Measurements from ENCODE around the gene RITA1.

RITA1 gene

GRCh38 chr12:113161415-113162016 lies 24.0 kb upstream of the RITA1 start:
- Histone ChIP-seq H2BK12ac (ENCODE audit: low read length) (no peak overlapping the region), H2AFZ (ENCODE audit: insufficient read depth, low read length, poor library complexity) (no peak overlapping the region), H3K4ac (ENCODE audit: low read depth, low read length) (no peak overlapping the region), H4K8ac (ENCODE audit: low read depth, low read length) (no peak overlapping the region), H3K9ac (ENCODE audit: low read length) (no peak overlapping the region), H2BK120ac (ENCODE audit: insufficient read depth, low read length, poor library complexity) (no peak overlapping the region), H3K9me3 (ENCODE audit: insufficient read depth, low read depth, low read length) (no peaks in the 10 kb centered on the region), H3K4me2 (ENCODE audit: low read length) (no peak overlapping the region), H3K4me1 (ENCODE audit: control insufficient read depth in 1 of 2, insufficient read depth in 2 of 2, low read length in 2 of 2) (no peaks in the 10 kb centered on the region), H3K14ac (ENCODE audit: low read length) (no peak overlapping the region), H3K27ac (ENCODE audit: low read depth, low read length) (no peak overlapping the region), H3K27me3 (ENCODE audit: insufficient read depth, low read length) (no peaks in the 10 kb centered on the region), H3K36me3 (ENCODE audit: control insufficient read depth in 1 of 2, insufficient read depth in 2 of 2, low read length in 2 of 2) (peaks cover 78 to 81% of the 10 kb centered on the region in 2 experiments), H3K79me1 (ENCODE audit: low read length) (no peaks in the 10 kb centered on the region), H3K23ac (ENCODE audit: low read length) (no peak overlapping the region), H2AK5ac (ENCODE audit: low read length) (no peak overlapping the region), H3K18ac (ENCODE audit: low read length) (no peak overlapping the region), H3K79me2 (ENCODE audit: control insufficient read depth, insufficient read depth, low read length, poor library complexity) (no peaks in the 10 kb centered on the region), H3K4me3 (ENCODE audit: low read depth, low read length) (no peak overlapping the region), H2BK5ac (ENCODE audit: low read depth, low read length, poor library complexity) (no peak overlapping the region), H4K12ac (ENCODE audit: low read depth, low read length) (no peak overlapping the region), H4K91ac (ENCODE audit: low read depth, low read length) (no peak overlapping the region)
- peak; percentile 1 to 28 for DNase-seq
- WGBS (ENCODE audit: extremely low coverage, insufficient coverage, insufficient read length): no CpG with 5 or more reads among the region's 26 CpGs

GRCh38 chr12:113162102-113163029 lies 23.2 kb upstream of the RITA1 start:
- no peak overlapping the region for H2BK120ac ChIP-seq (ENCODE audit: insufficient read depth, low read length, poor library complexity)
- H3K23ac ChIP-seq (ENCODE audit: low read length): no peak overlapping the region
- WGBS (ENCODE audit: extremely low coverage, insufficient coverage, insufficient read length): no CpG with 5 or more reads among the region's 25 CpGs
- no peaks in the 10 kb centered on the region for H3K4me1 ChIP-seq (ENCODE audit: control insufficient read depth in 1 of 2, insufficient read depth in 2 of 2, low read length in 2 of 2)
- no peak overlapping the region for H3K14ac ChIP-seq (ENCODE audit: low read length)
- H3K9ac ChIP-seq (ENCODE audit: low read length): no peak overlapping the region
- no peak overlapping the region for H4K8ac ChIP-seq (ENCODE audit: low read depth, low read length)
- no peak overlapping the region for H2AFZ ChIP-seq (ENCODE audit: insufficient read depth, low read length, poor library complexity)
- no peak overlapping the region for H3K27ac ChIP-seq (ENCODE audit: low read depth, low read length)
- no peak overlapping the region for H3K18ac ChIP-seq (ENCODE audit: low read length)
- DNase-seq: no peak
- no peak overlapping the region for H2AK5ac ChIP-seq (ENCODE audit: low read length)
- H3K79me1 ChIP-seq (ENCODE audit: low read length): no peaks in the 10 kb centered on the region
- H4K12ac ChIP-seq (ENCODE audit: low read depth, low read length): no peak overlapping the region
- no peaks in the 10 kb centered on the region for H3K27me3 ChIP-seq (ENCODE audit: insufficient read depth, low read length)
- no peak overlapping the region for H3K4ac ChIP-seq (ENCODE audit: low read depth, low read length)
- H3K36me3 ChIP-seq (ENCODE audit: control insufficient read depth in 1 of 2, insufficient read depth in 2 of 2, low read length in 2 of 2): peaks cover 78 to 79% of the 10 kb centered on the region in 2 experiments
- no peaks in the 10 kb centered on the region for H3K9me3 ChIP-seq (ENCODE audit: insufficient read depth, low read depth, low read length)
- H3K4me3 ChIP-seq (ENCODE audit: low read depth, low read length): no peak overlapping the region
- H2BK12ac ChIP-seq (ENCODE audit: low read length): no peak overlapping the region
- no peaks in the 10 kb centered on the region for H3K79me2 ChIP-seq (ENCODE audit: control insufficient read depth, insufficient read depth, low read length, poor library complexity)
- no peak overlapping the region for H3K4me2 ChIP-seq (ENCODE audit: low read length)
- H4K91ac ChIP-seq (ENCODE audit: low read depth, low read length): no peak overlapping the region
- H2BK5ac ChIP-seq (ENCODE audit: low read depth, low read length, poor library complexity): no peak overlapping the region

- H2AFZ ChIP-seq (ENCODE audit: insufficient read depth, low read length, poor library complexity): no peak overlapping the region
- no peak overlapping the region for H3K14ac ChIP-seq (ENCODE audit: low read length)
- no peak overlapping the region for H2AK5ac ChIP-seq (ENCODE audit: low read length)
- H4K8ac ChIP-seq (ENCODE audit: low read depth, low read length): no peak overlapping the region
- H4K91ac ChIP-seq (ENCODE audit: low read depth, low read length): no peak overlapping the region
- H2BK120ac ChIP-seq (ENCODE audit: insufficient read depth, low read length, poor library complexity): no peak overlapping the region
- no peaks in the 10 kb centered on the region for H3K79me2 ChIP-seq (ENCODE audit: control insufficient read depth, insufficient read depth, low read length, poor library complexity)
- no peak overlapping the region for H3K4me3 ChIP-seq (ENCODE audit: low read depth, low read length)
- H3K27ac ChIP-seq (ENCODE audit: low read depth, low read length): no peak overlapping the region
- H3K27me3 ChIP-seq (ENCODE audit: insufficient read depth, low read length): no peaks in the 10 kb centered on the region
- H3K4me1 ChIP-seq (ENCODE audit: control insufficient read depth in 1 of 2, insufficient read depth in 2 of 2, low read length in 2 of 2): no peaks in the 10 kb centered on the region
- no peaks in the 10 kb centered on the region for H3K9me3 ChIP-seq (ENCODE audit: insufficient read depth, low read depth, low read length)
- H3K18ac ChIP-seq (ENCODE audit: low read length): no peak overlapping the region
- no peak overlapping the region for H2BK12ac ChIP-seq (ENCODE audit: low read length)
- no peak overlapping the region for H3K23ac ChIP-seq (ENCODE audit: low read length)
- no peak overlapping the region for H3K4ac ChIP-seq (ENCODE audit: low read depth, low read length)
- no peak overlapping the region for H3K9ac ChIP-seq (ENCODE audit: low read length)
- H4K12ac ChIP-seq (ENCODE audit: low read depth, low read length): no peak overlapping the region
- peaks cover 79 to 80% of the 10 kb centered on the region in 2 experiments for H3K36me3 ChIP-seq (ENCODE audit: control insufficient read depth in 1 of 2, insufficient read depth in 2 of 2, low read length in 2 of 2)
- H2BK5ac ChIP-seq (ENCODE audit: low read depth, low read length, poor library complexity): no peak overlapping the region
- DNase-seq: no peak
- H3K79me1 ChIP-seq (ENCODE audit: low read length): no peaks in the 10 kb centered on the region
- WGBS (ENCODE audit: extremely low coverage, insufficient coverage, insufficient read length): no CpG with 5 or more reads among the region's 12 CpGs
- no peak overlapping the region for H3K4me2 ChIP-seq (ENCODE audit: low read length)
Measured at GRCh38 chr12:113163030-113163360, 22.5 kb upstream of the RITA1 start.

DNA sequence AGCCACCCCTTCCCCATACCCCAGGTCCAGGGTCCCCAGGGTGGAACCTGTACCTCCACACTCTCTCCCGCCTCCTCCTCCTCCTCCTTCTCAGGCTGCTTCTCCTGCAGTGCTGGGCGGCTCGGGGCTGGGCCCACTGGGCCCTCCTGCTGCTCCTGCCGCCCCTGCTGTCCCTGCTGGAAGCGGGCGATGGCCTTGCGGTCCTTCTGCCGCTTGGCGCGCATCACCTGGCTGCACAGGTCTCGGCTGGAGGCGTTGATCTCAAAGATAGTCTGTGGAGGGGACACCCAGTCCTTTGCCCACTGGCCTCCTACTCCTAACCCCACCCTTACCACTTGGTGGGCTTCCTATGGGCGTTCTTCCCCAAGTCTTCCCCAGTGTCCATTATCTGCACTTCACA lies 21.5 kb upstream of the RITA1 start:
- Histone ChIP-seq H3K27ac (ENCODE audit: low read depth, low read length) (no peak overlapping the region), H2BK5ac (ENCODE audit: low read depth, low read length, poor library complexity) (no peak overlapping the region), H3K9me3 (ENCODE audit: insufficient read depth, low read depth, low read length) (no peaks in the 10 kb centered on the region), H4K91ac (ENCODE audit: low read depth, low read length) (no peak overlapping the region), H3K79me2 (ENCODE audit: control insufficient read depth, insufficient read depth, low read length, poor library complexity) (no peaks in the 10 kb centered on the region), H3K36me3 (ENCODE audit: control insufficient read depth in 1 of 2, insufficient read depth in 2 of 2, low read length in 2 of 2) (peaks cover 79 to 80% of the 10 kb centered on the region in 2 experiments), H4K8ac (ENCODE audit: low read depth, low read length) (no peak overlapping the region), H3K4me3 (ENCODE audit: low read depth, low read length) (no peak overlapping the region), H3K14ac (ENCODE audit: low read length) (no peak overlapping the region), H2BK12ac (ENCODE audit: low read length) (no peak overlapping the region), H3K18ac (ENCODE audit: low read length) (no peak overlapping the region), H3K4me2 (ENCODE audit: low read length) (no peak overlapping the region), H3K23ac (ENCODE audit: low read length) (no peak overlapping the region), H3K27me3 (ENCODE audit: insufficient read depth, low read length) (no peaks in the 10 kb centered on the region), H3K4me1 (ENCODE audit: control insufficient read depth in 1 of 2, insufficient read depth in 2 of 2, low read length in 2 of 2) (no peaks in the 10 kb centered on the region), H4K12ac (ENCODE audit: low read depth, low read length) (no peak overlapping the region), H2AK5ac (ENCODE audit: low read length) (no peak overlapping the region), H3K9ac (ENCODE audit: low read length) (no peak overlapping the region), H3K4ac (ENCODE audit: low read depth, low read length) (no peak overlapping the region), H2BK120ac (ENCODE audit: insufficient read depth, low read length, poor library complexity) (no peak overlapping the region), H3K79me1 (ENCODE audit: low read length) (no peaks in the 10 kb centered on the region), H2AFZ (ENCODE audit: insufficient read depth, low read length, poor library complexity) (no peak overlapping the region)
- WGBS (ENCODE audit: extremely low coverage, insufficient coverage, insufficient read length): no CpG with 5 or more reads among the region's 13 CpGs
- no peak for DNase-seq

Measured in trophoblast cell (in vitro differentiated cells and primary cell).